Smooth muscle cell of the pulmonary artery (primary cell): ENCODE results near the gene S100A6. TPM values are rescaled to one million over a fixed set of nuclear protein-coding genes. Genes with fewer than 3 reads are reported as not detected.

Experiments used
- total RNA-seq: library from RNA; depleted of rRNA; stranded (reverse); fragments of >200 nt; gene quantifications from 2 replicates; pipeline ENCODE4 v1.2.3, GENCODE V29; 2014

The S100A6 gene
- 822 and 1,175 TPM in 2 replicates for total RNA-seq

DNA sequence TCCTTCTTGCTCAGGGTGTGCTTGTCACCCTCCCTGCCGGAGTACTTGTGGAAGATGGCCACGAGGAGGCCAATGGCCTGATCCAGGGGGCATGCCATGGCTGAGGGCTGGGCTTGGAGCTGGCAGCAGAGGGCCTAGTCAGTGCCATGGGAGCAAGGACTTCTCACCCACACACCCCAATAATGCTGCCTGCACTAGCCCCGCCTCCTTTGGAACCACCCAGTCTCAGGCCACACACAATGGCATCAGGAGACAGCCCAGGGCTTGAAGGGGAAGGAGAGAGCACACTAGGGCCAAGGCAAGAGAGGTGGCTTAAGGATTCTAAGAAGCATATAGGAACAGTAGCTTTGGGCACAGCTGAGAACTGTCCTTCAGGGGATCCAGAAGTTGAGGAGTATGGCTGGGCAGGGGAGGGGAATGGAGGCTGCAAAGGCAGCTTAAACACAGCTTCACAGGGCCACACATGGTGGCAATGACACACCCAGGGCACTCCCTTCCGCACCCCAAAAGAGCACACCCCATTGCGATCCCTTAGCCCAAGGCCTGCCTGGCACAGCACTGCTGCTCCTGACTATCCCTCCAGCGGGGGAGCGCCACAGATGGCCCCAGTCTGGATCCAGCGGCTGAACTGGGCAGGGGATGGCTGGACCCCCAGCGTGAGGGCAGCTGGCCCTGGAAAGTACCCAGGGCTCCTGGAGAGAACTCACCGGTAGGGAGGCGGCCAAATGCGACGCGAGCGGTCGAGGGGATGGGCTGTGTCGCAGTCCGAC, at the start of gene S100A6:
S100A6 (minus strand) TSS at position 750 of the 770 bp plus-strand sequence; CDS start at position 98, 652 bp downstream.

DNA sequence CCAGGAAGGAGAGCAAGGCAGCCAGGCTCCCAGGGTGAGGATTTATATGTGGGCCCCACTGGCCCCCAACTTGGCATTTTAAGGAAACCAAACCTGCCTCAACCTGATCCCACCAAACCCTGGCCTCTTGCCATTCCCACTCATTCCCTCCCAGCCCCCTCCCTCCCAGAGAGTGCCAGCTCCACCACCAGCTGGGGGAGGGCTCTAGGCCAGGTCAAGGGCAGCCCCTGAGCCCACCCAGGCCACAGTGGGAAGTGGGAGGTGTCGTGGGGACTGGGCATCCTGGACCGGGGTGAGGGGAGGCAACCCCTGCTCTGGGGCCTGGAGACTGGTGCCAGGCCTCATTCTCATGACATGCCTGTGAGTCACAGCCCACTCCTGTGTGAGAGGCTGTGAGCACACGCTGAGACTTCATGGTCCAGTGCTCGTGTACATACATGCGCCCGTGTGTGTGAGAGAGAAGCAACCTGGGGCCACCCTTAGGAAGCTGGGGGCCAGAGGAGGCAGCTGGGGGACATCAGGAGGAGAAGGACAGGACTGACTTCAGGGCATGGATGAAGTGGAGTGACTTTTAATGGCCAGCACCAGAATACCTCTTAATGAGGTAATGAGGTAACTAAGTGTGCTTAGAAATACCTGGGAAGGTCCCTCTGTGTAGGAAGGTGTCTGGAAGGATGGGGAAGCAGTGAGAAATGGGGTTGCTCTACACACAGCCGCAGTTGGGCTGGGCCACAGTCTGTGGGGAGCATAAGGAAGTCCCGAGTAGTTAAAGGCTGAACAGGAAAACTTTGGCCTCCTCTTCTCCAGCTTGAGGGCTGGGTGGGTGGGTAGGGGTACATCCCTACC, 30.0 kb upstream of the S100A6 start, which contains the start of gene S100A2:
S100A2 (minus strand) TSS at position 316 of the 846 bp plus-strand sequence. CDS start 1,967 bp downstream, outside the sequence.

DNA sequence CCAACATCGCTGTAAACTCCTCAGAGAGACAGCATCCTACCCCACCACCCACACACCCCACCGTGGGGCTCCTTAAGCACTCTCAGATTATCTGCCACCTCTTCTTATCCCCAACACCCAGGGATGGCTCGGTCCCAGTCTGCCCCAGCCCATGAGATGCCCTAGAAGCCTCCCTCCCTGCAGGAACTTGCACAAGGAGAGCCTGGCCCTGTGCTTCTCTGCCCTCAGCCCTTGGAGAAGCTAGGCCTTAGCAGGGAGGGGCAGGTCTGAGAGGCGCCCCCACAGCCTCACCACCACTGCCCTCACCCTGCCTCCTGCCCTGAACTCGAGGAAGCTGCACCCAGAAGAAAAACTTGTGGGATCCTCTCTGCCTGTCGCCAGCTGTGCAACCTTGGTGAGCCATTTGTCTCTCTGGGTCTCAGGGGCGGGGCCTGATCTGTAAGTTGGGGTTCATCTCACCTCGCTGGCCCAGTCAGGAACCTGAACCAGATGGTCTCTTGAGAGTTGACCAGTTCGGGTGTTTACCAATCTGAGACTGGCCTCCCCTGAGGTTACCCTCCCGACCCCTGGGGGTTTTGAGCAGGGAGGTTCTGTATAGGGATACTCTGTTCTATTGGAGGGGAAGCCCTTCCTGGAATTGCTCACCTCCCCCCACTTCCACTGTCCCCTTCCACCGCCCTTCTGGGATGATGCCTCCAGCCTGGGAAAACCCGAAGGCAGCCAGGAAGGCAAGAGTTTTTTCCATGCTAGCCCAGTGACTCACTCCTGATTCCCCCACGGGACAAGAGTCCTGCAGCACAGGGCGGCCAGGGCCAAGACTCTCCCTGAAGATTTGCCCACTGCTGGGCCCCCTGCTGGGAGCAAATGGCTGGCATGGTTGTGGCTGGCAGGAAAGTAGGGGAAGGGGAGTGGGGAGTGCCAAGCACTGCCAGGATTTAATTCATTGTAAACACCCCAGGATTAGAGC, 13.2 kb upstream of the S100A6 start, which contains the start of gene S100A3:
S100A3 (minus strand) TSS at position 537 of the 967 bp plus-strand sequence. CDS start 773 bp downstream, outside the sequence.

DNA sequence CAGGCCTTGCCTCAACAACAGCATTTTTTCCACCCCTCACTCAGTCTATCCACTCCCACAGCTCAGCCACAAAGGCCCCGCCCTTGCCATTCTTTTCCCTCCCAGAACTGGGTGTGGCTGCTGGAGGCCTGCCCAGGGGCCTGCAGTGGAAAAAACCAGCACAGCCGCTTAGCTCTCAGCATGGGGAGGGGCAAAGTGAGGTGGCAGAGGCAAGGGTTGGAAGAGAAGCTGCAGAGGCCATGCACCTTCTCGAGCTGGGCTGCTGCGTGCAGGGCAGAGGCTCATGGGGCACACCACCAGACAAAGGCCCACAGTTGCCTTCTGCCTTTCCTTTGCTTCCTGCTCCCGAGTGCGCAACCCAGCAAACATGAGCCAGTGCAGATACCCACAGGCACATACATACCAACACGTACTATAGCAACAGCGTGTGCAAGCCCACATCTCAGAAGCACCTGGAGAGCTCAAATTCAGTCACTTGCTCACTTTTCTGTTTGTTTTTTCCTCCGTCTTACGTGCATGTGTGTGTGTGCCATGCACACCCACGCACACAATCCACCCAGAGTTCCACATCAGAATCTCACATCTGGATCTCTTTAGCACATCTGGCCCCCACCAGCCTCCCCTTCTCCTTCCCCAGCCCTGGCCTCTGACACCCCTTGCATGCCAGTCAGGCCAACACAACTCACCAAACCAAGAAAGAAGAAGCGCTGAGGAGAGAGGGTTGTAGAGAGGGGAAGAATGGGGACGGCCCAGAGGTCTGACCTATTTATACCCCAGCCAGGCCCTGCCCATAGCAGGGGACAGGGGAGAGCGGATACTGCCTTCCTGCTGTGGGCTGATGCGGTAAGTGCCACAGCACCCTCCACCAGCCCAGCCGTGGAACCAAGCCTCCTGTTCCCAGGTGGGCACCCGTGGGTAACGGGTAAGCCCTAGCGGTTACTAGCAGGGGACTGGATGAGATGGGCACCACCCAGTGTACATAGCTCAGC, 9.6 kb upstream of the S100A6 start, which contains the start of gene S100A4:
S100A4 (minus strand) TSS at position 740 of the 989 bp plus-strand sequence. CDS start 1,012 bp downstream, outside the sequence.

DNA sequence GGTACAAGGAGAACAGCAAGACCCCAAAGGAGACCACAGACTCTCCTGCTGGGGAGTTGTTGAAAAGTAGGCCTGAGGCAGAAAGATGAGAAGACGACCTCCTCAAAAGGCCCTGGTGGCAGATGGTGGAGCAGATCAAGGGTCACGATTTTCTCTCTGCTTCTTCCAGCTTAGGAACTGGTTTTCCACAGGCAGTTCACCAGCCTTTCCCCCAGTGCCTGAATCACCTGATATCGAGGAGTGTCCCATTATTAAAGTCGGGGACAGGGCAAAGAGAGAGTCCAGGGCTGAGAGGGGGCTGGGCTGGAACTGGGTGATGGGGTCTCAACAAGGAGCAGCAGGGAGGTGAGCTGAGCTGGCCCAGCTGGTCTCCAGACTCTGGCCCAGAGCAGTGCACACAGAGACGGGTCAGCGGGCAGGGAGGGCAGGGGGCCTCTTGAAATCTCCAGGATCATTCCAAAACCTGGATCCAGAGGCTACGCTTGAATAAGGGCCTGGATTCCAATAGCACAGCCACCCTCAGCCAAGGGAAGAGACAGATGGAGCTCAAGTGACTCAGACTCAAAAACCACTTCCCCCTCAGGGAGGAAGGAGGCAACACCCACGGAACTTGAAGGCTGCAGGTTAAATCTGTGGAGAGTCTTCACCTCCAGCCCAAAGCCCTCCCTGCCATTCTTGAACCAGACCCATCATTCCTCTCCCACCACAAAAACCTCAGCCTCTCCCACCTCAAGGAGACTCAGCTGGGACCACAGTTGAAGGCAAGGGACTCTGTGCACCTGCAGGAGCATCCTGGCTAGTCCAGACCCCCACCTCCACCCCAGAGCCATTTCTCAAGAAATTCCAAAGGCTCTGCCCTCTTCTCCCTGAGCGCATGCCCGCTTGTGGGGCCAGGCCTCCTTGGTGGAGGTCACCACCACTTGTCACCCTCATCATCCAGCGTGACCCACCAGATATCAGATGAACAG, 4.9 kb upstream of the S100A6 start, which contains the start of gene S100A5:
S100A5 (minus strand) TSS at position 541 of the 968 bp plus-strand sequence. CDS start 743 bp downstream, outside the sequence.

Other genes starting within 250 kb of the S100A6 start
- gene PGLYRP3, start 223.0 kb downstream of the S100A6 start, total RNA-seq = not detected in 2 replicates
- gene PGLYRP4, start 187.2 kb downstream of the S100A6 start, total RNA-seq = not detected in 2 replicates
- 0.56 TPM in 1 of 2 replicates, not detected in the other for gene S100A9, start 178.1 kb downstream of the S100A6 start, total RNA-seq
- not detected in 2 replicates for gene S100A12, start 160.4 kb downstream of the S100A6 start, total RNA-seq
- gene S100A8, start 144.9 kb downstream of the S100A6 start, total RNA-seq = not detected in 2 replicates
- gene S100A7A, start 119.5 kb downstream of the S100A6 start, total RNA-seq = not detected in 2 replicates
- gene S100A7, start 75.3 kb downstream of the S100A6 start, total RNA-seq = not detected in 2 replicates
- gene S100A5, start 4.9 kb upstream of the S100A6 start, total RNA-seq = 0.26 TPM in 1 of 2 replicates, not detected in the other
- 41.0 and 113 TPM in 2 replicates for gene S100A4, start 9.8 kb upstream of the S100A6 start, total RNA-seq
- gene S100A3, start 13.3 kb upstream of the S100A6 start, total RNA-seq = 1.7 and 4.4 TPM in 2 replicates
- gene S100A2, start 29.9 kb upstream of the S100A6 start, total RNA-seq = 0.98 and 2.4 TPM in 2 replicates
- 92.6 and 247 TPM in 2 replicates for gene S100A16, start 77.1 kb upstream of the S100A6 start, total RNA-seq
- 0.13 TPM in 1 of 2 replicates, not detected in the other for gene S100A14, start 80.3 kb upstream of the S100A6 start, total RNA-seq
- 38.4 and 57.6 TPM in 2 replicates for gene S100A13, start 91.5 kb upstream of the S100A6 start, total RNA-seq
- 0.13 TPM in 1 of 2 replicates, not detected in the other for gene S100A1, start 92.4 kb upstream of the S100A6 start, total RNA-seq
- gene CHTOP, start 98.1 kb upstream of the S100A6 start, total RNA-seq = 27.6 and 30.9 TPM in 2 replicates
- gene SNAPIN, start 122.7 kb upstream of the S100A6 start, total RNA-seq = 41.0 and 47.6 TPM in 2 replicates
- 101 and 107 TPM in 2 replicates for gene ILF2, start 135.0 kb upstream of the S100A6 start, total RNA-seq
- gene NPR1, start 142.7 kb upstream of the S100A6 start, total RNA-seq = 1.0 and 1.2 TPM in 2 replicates
- 45.5 and 46.9 TPM in 2 replicates for gene INTS3, start 192.1 kb upstream of the S100A6 start, total RNA-seq
- gene SLC27A3, start 239.4 kb upstream of the S100A6 start, total RNA-seq = 10.3 and 14.6 TPM in 2 replicates